HG02885 (cell line): ENCODE data around the gene LEPROT.
"Not testable (repeated sequence)": the region's sequence is repeated elsewhere in the genome, so short reads cannot be mapped to it uniquely, and the experiment has no call there.

Source experiments
- ATAC-seq: cut with Tn5 transposase; IDR thresholded peaks from one replicate; pipeline ENCODE4 v1.9.1; 2021; ENCODE audit warnings: mild to moderate bottlenecking; ENCODE audit not compliant: unreplicated experiment, poor library complexity

The LEPROT gene

GRCh38 chr1:65434760-65435159 lies 14.3 kb downstream of the LEPROT start:
- no peak for ATAC-seq

- no peak for ATAC-seq
These were observed 15.5 kb downstream of the LEPROT start for GRCh38 chr1:65435987-65436386.

- no peak for ATAC-seq
These were observed 17.1 kb downstream of the LEPROT start for GRCh38 chr1:65437616-65438015.

- no peak for ATAC-seq
These were observed 19.9 kb downstream of the LEPROT start for GRCh38 chr1:65440322-65440900.

GRCh38 chr1:65440915-65441314 lies 20.4 kb downstream of the LEPROT start:
- no peak for ATAC-seq

- ATAC-seq, result no peak
These were observed 21.0 kb downstream of the LEPROT start for GRCh38 chr1:65441464-65441863.

GRCh38 chr1:65442442-65442841 lies 22.0 kb downstream of the LEPROT start:
- no peak for ATAC-seq

GRCh38 chr1:65443647-65444046 lies 23.2 kb downstream of the LEPROT start:
- ATAC-seq, result no peak

- ATAC-seq, result no peak
These were observed 23.7 kb downstream of the LEPROT start for GRCh38 chr1:65444128-65444640.

GRCh38 chr1:65445837-65446236 lies 25.4 kb downstream of the LEPROT start:
- ATAC-seq, result no peak

GRCh38 chr1:65449214-65449823 lies 28.9 kb downstream of the LEPROT start:
- ATAC-seq, result no peak

GRCh38 chr1:65455678-65456077 lies 35.2 kb downstream of the LEPROT start:
- ATAC-seq, result not testable (repeated sequence)

- no peak for ATAC-seq
These were observed 36.0 kb downstream of the LEPROT start for GRCh38 chr1:65456481-65456880.

GRCh38 chr1:65457868-65458267 lies 37.4 kb downstream of the LEPROT start:
- no peak for ATAC-seq

- ATAC-seq, result no peak
These were observed 38.4 kb downstream of the LEPROT start for GRCh38 chr1:65458730-65459396.

GRCh38 chr1:65459397-65459768 lies 38.9 kb downstream of the LEPROT start:
- ATAC-seq, result peak; percentile 92

- ATAC-seq, result not testable (repeated sequence)
These were observed 45.4 kb downstream of the LEPROT start for GRCh38 chr1:65465837-65466236.

GRCh38 chr1:65467536-65467935 lies 47.1 kb downstream of the LEPROT start:
- no peak for ATAC-seq

GRCh38 chr1:65469126-65469888 lies 48.8 kb downstream of the LEPROT start:
- no peak for ATAC-seq

- no peak for ATAC-seq
These were observed 49.4 kb downstream of the LEPROT start for GRCh38 chr1:65469889-65470340.

GRCh38 chr1:65470766-65471165 lies 50.3 kb downstream of the LEPROT start:
- ATAC-seq, result no peak
